PC-3 (cell line): ENCODE measurements around the gene FAM83G.

Experiments used
- CTCF ChIP-seq: fragments of 300-600 bp; sonication (generic); conservative IDR thresholded peaks from 2 replicates; pipeline ENCODE4 v1.5.1; 2017; ENCODE audit warnings: antibody characterized with exemption, low read depth, mild to moderate bottlenecking, low read length
- EZH2 ChIP-seq: fragments of 300-600 bp; sonication (generic); IDR thresholded peaks from one replicate; pipeline ENCODE4 v1.6.1; 2017; ENCODE audit warnings: antibody characterized with exemption, mild to moderate bottlenecking, low read length; ENCODE audit not compliant: unreplicated experiment
- EZH2phosphoT487 ChIP-seq: fragments of 300-600 bp; sonication (generic); IDR thresholded peaks from 2 replicates; pipeline ENCODE4 v1.6.1; 2018; ENCODE audit warnings: mild to moderate bottlenecking, antibody characterized with exemption, low read length, borderline replicate concordance

DNA sequence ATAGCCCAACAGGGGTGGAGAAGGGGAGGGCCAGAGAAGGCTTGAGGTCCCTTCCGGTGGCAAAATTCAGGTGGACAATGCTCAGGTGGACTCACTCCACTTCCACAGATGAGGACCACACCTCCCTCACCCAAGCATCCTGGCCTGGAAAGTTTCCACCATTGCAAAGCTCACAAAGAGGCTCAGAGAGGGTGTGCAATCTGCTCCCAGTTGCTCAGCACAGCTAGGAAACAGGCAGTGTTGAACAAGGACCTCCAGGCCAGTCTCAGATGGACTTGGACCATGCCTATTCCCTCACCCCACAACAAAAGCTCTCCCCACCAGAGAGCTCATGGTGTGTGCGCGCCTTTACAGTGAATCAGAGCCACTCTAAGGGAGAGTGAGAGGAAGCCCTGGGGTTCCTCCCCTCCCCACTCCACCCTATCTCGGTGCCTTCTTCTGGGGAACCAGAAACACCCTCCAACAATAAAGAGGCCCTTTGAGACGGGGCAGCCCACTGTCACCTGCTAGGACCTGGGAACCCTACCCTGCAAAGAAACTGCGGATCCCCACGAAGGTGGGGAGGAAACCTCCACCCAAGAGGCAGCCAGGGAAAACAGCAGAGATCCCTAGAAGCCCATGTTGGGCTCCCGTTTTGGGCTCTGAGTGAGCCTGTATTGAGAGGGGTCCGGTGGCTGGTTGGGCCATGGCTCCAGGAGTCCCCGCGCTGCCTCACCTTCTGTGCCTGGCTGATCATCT, 1.6 kb downstream of the FAM83G start:
- TF ChIP-seq CTCF (no peak), EZH2 (no peak), EZH2phosphoT487 (no peak)
